Suprapubic skin (tissue), 4 donors: ENCODE data around the gene SEMA6A.

Experiments used
- CTCF ChIP-seq, 2 donors: fragments of 200-600 bp in 1 of 2; fragments of 450-650 bp in 1 of 2; sonication (generic) in 1 of 2; IDR thresholded peaks; one replicate each; pipeline ENCODE4 v1.5.1; 2016 to 2019; ENCODE audit warnings: antibody characterized with exemption in 2 of 2, mild to moderate bottlenecking in 1 of 2, moderate library complexity in 1 of 2
- EP300 ChIP-seq: sonication (generic); formaldehyde crosslinking; IDR thresholded peaks from one replicate; pipeline ENCODE4 v1.6.1; 2017; ENCODE audit warnings: antibody characterized with exemption
- POLR2A ChIP-seq, 2 donors: fragments of 450-650 bp; IDR thresholded peaks; one replicate each; pipeline ENCODE4 v1.6.1; 2017; ENCODE audit warnings: antibody characterized with exemption in 2 of 2, mild to moderate bottlenecking in 2 of 2, moderate library complexity in 2 of 2
- POLR2AphosphoS5 ChIP-seq, 3 donors: sonication (generic); formaldehyde crosslinking; IDR thresholded peaks; one replicate each; pipeline ENCODE4 v1.6.1; 2017; ENCODE audit warnings: antibody characterized with exemption in 3 of 3

GRCh38 chr5:116567106-116567505, 7.5 kb downstream of the SEMA6A start:
- TF ChIP-seq CTCF (IDR thresholded peaks at IDR 0.05) (no peak), POLR2AphosphoS5 (IDR thresholded peaks at IDR 0.05) (no peak), POLR2A (IDR thresholded peaks at IDR 0.05) (no peak), EP300 (no peak)
